Activated gamma-delta T cell treated with anti-CD3 and anti-CD28 coated beads, Interleukin-2, amount 50 U/mL, for 16 hours (primary cell): ENCODE results near the gene RALY.
A peak's percentile ranks its signal among the peaks of the same experiment; 100 is the strongest.

Experiments
- DNase-seq: peaks from one replicate; pipeline ENCODE4 v3.0.0-alpha.2; 2020; ENCODE audit warnings: low read depth

Gene RALY

GRCh38 chr20:33993576-33994221, at the start of gene RALY:
Gene RALY (plus strand): TSS chr20:33993911. CDS start chr20:34072075, 78,164 bp downstream.
- DNase-seq: peak; percentile 92

DNA sequence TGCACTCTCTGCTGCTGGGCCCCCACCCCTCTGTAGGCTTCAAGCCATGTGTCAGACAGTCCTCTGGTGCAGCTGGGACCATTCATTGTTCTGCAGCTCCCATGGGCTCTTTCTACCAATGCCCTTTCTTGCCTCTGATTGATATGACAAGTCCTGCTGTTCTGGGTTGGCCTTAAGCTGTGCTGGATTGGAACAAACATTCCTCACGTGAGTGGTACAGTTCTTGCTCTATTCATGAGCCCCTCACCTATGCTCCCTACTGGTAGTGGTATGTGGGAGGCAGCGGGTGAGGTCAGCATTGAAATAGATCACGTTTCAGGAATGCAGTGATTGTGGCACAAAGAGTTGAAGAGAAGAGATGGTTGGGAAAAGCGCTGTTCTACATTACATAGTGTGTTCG, 48.8 kb upstream of the RALY start:
- DNase-seq: no peak

DNA sequence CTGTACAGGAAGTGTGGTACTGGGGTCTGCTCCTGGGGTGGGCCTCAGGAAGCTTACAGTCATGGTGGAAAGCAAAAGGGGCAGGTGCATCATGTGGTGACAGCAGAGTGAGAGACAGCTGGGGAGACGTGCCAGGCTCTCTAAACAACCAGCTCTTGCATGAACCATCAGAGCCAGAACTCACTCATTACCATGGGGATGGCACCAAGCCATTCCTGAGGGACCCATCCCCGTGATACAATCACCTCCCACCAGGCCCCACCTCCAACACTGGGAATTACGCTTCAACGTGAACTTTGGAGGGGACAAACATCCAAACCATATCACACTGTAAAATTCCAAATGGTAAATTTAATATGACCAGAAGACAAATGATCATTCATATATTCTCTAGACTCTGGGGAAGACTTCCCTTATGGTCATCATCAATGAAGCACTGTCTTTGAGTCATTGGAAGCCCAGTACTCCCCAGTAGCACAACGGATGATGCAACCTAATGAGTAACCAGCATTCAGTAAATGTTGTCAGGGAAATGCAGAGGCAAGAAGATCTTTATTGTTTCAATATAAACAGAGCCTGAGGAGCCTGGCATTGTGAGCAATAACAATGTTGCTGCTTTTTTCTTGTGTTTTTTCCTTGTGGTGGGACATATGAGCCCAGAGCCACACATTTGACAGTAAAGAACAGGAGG, 48.2 kb upstream of the RALY start:
- no peak for DNase-seq

GRCh38 chr20:33947709-33948295, 45.9 kb upstream of the RALY start:
- DNase-seq: peak; percentile 4

- DNase-seq: no peak
Observed at GRCh38 chr20:33948480-33948879, 45.2 kb upstream of the RALY start.

DNA sequence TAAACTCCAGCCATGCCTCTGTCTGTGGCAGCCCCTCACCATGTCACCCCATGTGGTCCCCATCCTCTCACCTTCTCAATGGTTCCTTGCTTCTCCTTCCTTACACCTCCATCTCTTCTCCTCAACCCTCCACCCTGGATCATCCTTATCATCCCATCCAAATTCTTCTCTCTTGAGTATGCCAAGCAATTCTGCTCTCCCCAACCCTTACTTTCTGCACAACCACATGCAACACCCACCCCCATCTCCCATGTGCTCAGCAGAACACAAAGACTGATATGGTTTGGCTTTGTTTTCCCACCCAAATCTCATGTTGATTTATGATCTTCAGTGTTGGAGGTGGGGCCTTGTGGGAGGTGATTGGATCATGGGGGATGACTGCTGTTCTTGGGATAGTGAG, 42.5 kb upstream of the RALY start:
- no peak for DNase-seq

- DNase-seq: no peak
Observed at GRCh38 chr20:33954504-33954903, 39.2 kb upstream of the RALY start.

GRCh38 chr20:33963751-33964150, 30.0 kb upstream of the RALY start:
- no peak for DNase-seq

DNA sequence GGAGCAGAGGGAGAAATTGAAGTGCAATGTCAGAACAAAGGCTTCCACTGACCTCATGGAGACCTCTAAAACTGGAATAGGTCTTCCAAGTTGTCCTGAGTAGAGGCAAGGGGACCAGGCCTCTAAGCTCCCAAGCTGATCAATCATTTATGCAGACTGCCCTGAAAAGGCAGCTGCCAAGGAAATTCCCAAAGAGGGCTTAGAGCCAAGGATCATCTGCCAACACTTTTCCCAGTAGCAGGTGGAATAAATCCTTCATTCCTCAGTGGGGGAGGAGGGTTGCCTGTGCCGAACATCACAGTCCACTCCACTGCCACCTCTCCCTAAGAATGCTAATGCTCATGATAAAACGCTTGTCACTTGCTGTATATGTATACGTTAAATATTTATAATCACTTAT, 29.3 kb upstream of the RALY start:
- no peak for DNase-seq

- no peak for DNase-seq
Observed at GRCh38 chr20:33967126-33967525, 26.6 kb upstream of the RALY start.

DNA sequence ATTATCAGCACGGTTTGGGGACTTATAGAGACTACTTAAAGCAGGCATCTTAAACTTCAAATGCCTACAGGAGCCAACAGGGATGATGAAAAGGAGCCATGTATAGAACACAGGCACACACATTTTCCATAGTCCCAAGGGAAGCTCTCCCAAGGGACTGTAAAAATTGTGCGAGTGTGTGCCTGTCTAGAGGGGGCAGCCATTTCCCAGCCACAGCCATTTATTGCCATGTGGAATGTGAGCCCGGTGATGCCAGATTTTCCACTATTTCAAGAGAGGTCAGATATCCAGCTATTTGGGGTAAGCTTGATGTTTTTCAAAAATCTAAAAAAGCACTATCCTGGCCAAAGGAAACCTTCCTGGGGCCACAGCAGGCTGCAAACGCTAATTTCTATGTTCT, 24.1 kb upstream of the RALY start:
- no peak for DNase-seq

- no peak for DNase-seq
Observed at GRCh38 chr20:33970229-33970628, 23.5 kb upstream of the RALY start.

DNA sequence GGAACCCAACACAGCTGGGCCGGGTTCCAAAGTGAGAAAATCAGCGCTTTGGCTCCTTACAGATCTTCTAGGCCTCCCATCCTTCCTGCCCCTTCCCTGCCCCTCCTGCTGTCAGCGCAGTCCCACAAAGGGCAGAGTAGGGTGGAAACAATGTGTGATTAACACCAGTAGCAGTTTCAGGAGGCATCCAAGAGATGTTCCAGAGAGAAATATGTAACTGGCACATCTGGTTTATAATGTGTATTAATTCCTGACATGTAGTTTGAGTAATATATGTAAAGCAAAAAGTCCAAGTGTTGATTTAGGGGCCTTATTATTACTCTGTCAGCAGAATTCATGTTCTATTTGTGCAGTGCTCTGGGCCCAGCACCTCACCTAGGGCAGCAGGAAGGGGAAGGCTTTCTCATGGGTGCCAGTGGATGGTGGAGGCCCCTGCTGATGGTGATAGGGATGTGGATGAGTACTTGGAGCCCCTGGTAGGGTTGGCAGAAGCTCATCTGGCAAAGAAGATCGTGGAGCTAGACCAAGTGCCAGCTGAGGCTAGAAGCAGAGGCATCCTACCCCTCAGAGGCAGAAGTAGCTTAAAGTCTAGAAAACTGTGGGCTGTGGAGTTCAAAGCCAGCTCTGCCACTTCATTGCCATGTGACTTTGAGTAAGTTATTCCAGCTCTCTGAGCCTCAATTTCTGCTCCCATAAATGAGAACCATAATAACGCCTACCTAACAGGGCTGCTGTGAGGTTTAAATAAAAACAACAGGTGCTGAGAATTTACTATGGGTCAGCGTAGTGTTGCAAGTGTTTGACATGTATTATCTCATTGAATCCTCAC, 22.4 kb upstream of the RALY start:
- no peak for DNase-seq

- no peak for DNase-seq
Observed at GRCh38 chr20:33976959-33977358, 16.8 kb upstream of the RALY start.

DNA sequence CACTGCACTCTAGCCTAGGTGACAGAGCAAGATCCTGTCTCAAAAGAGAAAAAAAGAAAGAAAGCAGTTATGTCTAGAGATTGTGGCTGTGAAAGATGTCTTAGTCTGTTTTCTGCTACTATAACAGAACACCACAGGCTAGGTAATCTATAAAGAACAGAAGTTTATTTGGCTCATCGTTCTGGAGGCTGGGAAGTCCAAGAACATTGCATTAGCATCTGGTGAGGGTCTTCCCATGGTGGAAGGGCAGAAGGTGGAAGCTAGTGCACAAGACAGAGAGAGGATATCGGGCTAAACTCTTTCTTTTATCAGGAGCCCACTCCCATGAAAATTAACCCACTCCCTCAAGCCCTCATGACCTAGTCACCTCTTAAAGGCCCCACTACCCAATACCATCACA, 16.2 kb upstream of the RALY start:
- DNase-seq: no peak

DNA sequence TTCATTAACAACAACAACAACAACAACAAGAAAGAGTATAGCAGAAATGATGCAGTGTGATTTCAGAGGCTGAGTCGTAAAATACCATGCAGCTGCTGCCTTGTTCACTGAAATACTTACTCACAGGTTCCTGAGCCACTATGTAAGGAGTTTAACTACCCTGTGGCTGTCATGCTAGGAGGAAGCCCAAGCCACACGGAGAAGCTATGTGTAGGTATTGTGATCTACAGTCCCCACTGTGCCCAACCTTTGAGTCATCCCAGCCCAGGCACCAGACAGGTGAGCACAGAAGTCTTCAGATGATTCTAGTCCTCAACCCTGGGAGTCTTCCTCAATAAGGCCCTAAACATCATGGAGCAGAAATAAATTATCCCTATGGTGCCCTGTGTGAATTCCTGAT, 14.6 kb upstream of the RALY start:
- DNase-seq: no peak

DNA sequence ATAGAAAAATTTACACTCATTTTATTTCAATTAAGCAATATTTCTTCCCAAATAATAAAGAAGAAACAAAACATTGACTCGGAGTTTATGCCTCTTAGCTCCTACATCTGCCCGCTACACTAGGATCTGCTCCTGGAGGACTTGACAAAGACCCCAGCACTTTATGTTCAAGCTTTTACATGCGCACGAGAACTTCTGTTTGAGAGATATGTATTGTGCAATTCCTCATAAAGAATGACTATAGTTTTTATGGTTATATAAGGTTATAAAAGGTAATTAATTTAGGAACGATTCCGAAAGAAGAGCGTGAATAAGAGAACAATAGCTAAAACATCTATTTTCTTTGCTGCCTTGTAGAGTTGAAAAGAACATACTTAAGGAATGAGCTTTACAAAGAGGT, 12.4 kb upstream of the RALY start:
- no peak for DNase-seq

DNA sequence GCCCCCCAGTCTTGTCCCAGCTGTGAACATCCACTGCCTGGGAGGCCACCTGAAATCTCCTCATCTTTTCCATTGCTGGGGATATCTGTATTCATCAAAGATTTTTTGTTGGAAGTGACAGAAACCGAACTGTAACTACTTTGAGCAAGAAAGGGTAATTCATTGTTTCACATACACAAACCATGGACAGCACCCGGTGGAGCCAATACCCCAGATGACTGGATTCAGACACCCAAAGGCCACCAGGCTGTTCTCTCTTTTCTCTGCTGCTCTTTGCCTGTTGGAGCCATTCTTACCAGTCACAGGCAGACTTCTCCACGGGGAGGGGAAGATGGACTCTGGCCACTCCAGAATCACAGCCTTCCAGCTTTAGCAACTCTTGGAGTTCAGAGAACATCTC, 11.7 kb upstream of the RALY start:
- DNase-seq: no peak

- DNase-seq: no peak
Observed at GRCh38 chr20:33983371-33983770, 10.3 kb upstream of the RALY start.

GRCh38 chr20:33984182-33984719, 9.5 kb upstream of the RALY start:
- no peak for DNase-seq

- DNase-seq: no peak
Observed at GRCh38 chr20:33985280-33985679, 8.4 kb upstream of the RALY start.

GRCh38 chr20:33985830-33986229, 7.9 kb upstream of the RALY start:
- no peak for DNase-seq
